Panc1 (cell line): ENCODE measurements around the gene KLF16. TPM values are rescaled to one million over a fixed set of nuclear protein-coding genes. Genes with fewer than 3 reads are reported as not detected.

Experiments used
- ATAC-seq: fragments of 200-7000 bp; cut with Tn5 transposase; 2 replicates; pipeline ENCODE4 v1.9.1; 2020; ENCODE audit warnings: mild to moderate bottlenecking, moderate library complexity
- BruUV-seq: library from RNA; stranded (reverse); fragments of 400-500 nt; replicated peaks from 2 replicates; lab custom pipeline; 2021; lab: Mats Ljungman, UMichigan
- CTCF ChIA-PET: fragments of 300-600 bp; sonication (Branson Sonifier 250); formaldehyde crosslinking; loops from one replicate; lab custom pipeline; 2022; ENCODE audit warnings: antibody characterized with exemption; lab: Charles Lee
- POLR2A ChIA-PET: fragments of 300-600 bp; sonication (Branson Sonifier 250); formaldehyde crosslinking; loops from one replicate; lab custom pipeline; 2022; ENCODE audit warnings: antibody characterized with exemption; lab: Charles Lee
- DNase-seq: peaks from one replicate; pipeline ENCODE4 v3.0.0-alpha.2; 2010; ENCODE audit warnings: low read depth, low spot score
- H3K27ac ChIP-seq: 2 replicates; pipeline ENCODE4 v1.5.1; 2011; ENCODE audit warnings: mild to moderate bottlenecking, low read length, inconsistent platforms
- H3K27me3 ChIP-seq: fragments of 200-500 bp; sonication (Bioruptor generic); 2 replicates; pipeline ENCODE4 v1.6.0; 2014; ENCODE audit warnings: low read length, inconsistent platforms; ENCODE audit not compliant: control insufficient read depth, insufficient read depth
- H3K36me3 ChIP-seq: fragments of 200-500 bp; sonication (Bioruptor generic); 2 replicates; pipeline ENCODE4 v1.5.1; 2014; ENCODE audit warnings: inconsistent platforms, mild to moderate bottlenecking, low read length, moderate library complexity; ENCODE audit not compliant: control insufficient read depth, insufficient read depth
- H3K4me1 ChIP-seq: 2 replicates; pipeline ENCODE4 v1.5.1; 2011; ENCODE audit warnings: inconsistent platforms, mild to moderate bottlenecking, low read length, moderate library complexity; ENCODE audit not compliant: control insufficient read depth, insufficient read depth
- H3K4me3 ChIP-seq, 2 experiments: 2 replicates each; pipeline ENCODE4 v1.5.1; 2011 to 2012; ENCODE audit warnings: low read depth in 2 of 2, low read length in 2 of 2, mild to moderate bottlenecking in 2 of 2, inconsistent platforms in 1 of 2, moderate library complexity in 1 of 2
- H3K9me3 ChIP-seq: fragments of 200-500 bp; sonication (Bioruptor generic); 2 replicates; pipeline ENCODE4 v1.5.1; 2014; ENCODE audit warnings: low read depth, mild to moderate bottlenecking, inconsistent platforms, low read length, moderate library complexity; ENCODE audit not compliant: control insufficient read depth, insufficient read depth
- CTCF ChIP-seq: fragments of 450-650 bp; IDR thresholded peaks from 2 replicates; pipeline ENCODE4 v1.5.1; 2017; ENCODE audit warnings: mild to moderate bottlenecking
- POLR2AphosphoS5 ChIP-seq: IDR thresholded peaks from 2 replicates; pipeline ENCODE4 v1.6.1; 2012; ENCODE audit warnings: mild to moderate bottlenecking, low read depth, low read length, moderate library complexity
- REST ChIP-seq, 2 experiments: IDR thresholded peaks; 2 replicates each; pipeline ENCODE4 v1.6.1; 2011 to 2012; ENCODE audit warnings: low read depth in 2 of 2, control low read depth in 1 of 2, low read length in 1 of 2, mild to moderate bottlenecking in 1 of 2, moderate library complexity in 1 of 2; ENCODE audit not compliant: insufficient read depth in 1 of 2
- SIN3A ChIP-seq: IDR thresholded peaks from 2 replicates; pipeline ENCODE4 v1.6.1; 2012; ENCODE audit warnings: low read depth, mild to moderate bottlenecking, low read length, moderate library complexity, borderline replicate concordance; ENCODE audit not compliant: insufficient read depth
- TCF7L2 ChIP-seq: IDR thresholded peaks from 2 replicates; pipeline ENCODE4 v1.6.1; 2011; ENCODE audit warnings: mild to moderate bottlenecking, low read depth, low read length, inconsistent platforms
- in situ Hi-C: cut with HindIII; loops from 2 replicates; pipeline ENCODE4 v1.10.0; 2016; ENCODE audit warnings: low sequenced_read_pairs, low pct_unique_long_range_greater_than_20kb
- intact Hi-C: fragments of 100-400 bp; cut with micrococcal nuclease; formaldehyde crosslinking; loops from one replicate; pipeline ENCODE4 v1.10.0; 2022; ENCODE audit not compliant: unreplicated experiment
- total RNA-seq: library from RNA; stranded (reverse); gene quantifications from one replicate; pipeline ENCODE4 v1.2.1, GENCODE V29; 2021; ENCODE audit not compliant: unreplicated experiment

The KLF16 gene
- total RNA-seq, 1 experiment from 2014 or later, result 79.3 TPM

GRCh38 chr19:1814833-1815604 lies 48.4 kb downstream of the KLF16 start:
- Histone ChIP-seq H3K27me3 (no peaks in the 10 kb centered on the region), H3K9me3 (no peaks in the 10 kb centered on the region), H3K36me3 (no peaks in the 10 kb centered on the region), H3K27ac (no peak overlapping the region), H3K4me1 (peaks cover 16% of the 10 kb centered on the region; the same call in 1 of the 2 replicates), H3K4me3 (no peak overlapping the region)
- intact Hi-C loops, result no loop called here
- ATAC-seq (no peak), DNase-seq (no peak)
- no peak for TF ChIP-seq REST (IDR thresholded peaks at IDR 0.05; ENCODE audit: insufficient read depth in 1 of 2, low read depth in 2 of 2, low read length in 1 of 2)
- no peak for TF ChIP-seq SIN3A
- TF ChIP-seq POLR2AphosphoS5, result no peak
- TF ChIP-seq TCF7L2, result no peak
- no peak for TF ChIP-seq CTCF
- in situ Hi-C loops, result no loop called here
- BruUV-seq, result no TSS peak
- CTCF ChIA-PET, result interaction anchor here (0.8 kb wide), 1 partner anchor 11 kb away, joined by 4 read pairs; no protein-coding TSS in a partner anchor
- POLR2A ChIA-PET, result interaction anchor here (0.6 kb wide), 2 partner anchors 25 to 37 kb away, joined by 9 to 14 read pairs; no protein-coding TSS in a partner anchor

- intact Hi-C loops (no loop called here), in situ Hi-C loops (no loop called here)
- DNase-seq (no peak), ATAC-seq (no peak)
- CTCF ChIA-PET, result interaction anchor here (0.8 kb wide), 1 partner anchor 11 kb away, joined by 4 read pairs; no protein-coding TSS in a partner anchor
- TF ChIP-seq REST (IDR thresholded peaks at IDR 0.05; ENCODE audit: insufficient read depth in 1 of 2, low read depth in 2 of 2, low read length in 1 of 2), result no peak
- TF ChIP-seq TCF7L2, result no peak
- TF ChIP-seq SIN3A, result no peak
- 0 out of 2 replicates have a peak, but pooled peaks have one; percentile 25 for TF ChIP-seq POLR2AphosphoS5
- H3K4me3 ChIP-seq, result no peak overlapping the region
- POLR2A ChIA-PET, result interaction anchor here (0.6 kb wide), 2 partner anchors 25 to 36 kb away, joined by 9 to 14 read pairs; no protein-coding TSS in a partner anchor
- H3K27ac ChIP-seq, result no peak overlapping the region
- no peaks in the 10 kb centered on the region for H3K9me3 ChIP-seq
- no peaks in the 10 kb centered on the region for H3K27me3 ChIP-seq
- BruUV-seq, result no TSS peak
- H3K4me1 ChIP-seq, result peaks cover 16% of the 10 kb centered on the region; the same call in 1 of the 2 replicates
- no peaks in the 10 kb centered on the region for H3K36me3 ChIP-seq
Observed at GRCh38 chr19:1814391-1814790, 49.0 kb downstream of the KLF16 start.
